Measurements from ENCODE around the gene STOX1.
"Not testable (repeated sequence)": the region's sequence is repeated elsewhere in the genome, so short reads cannot be mapped to it uniquely, and the experiment has no call there.

The STOX1 gene

GRCh38 chr10:68828833-68829232 lies 1.5 kb downstream of the STOX1 start:
- no peak for DNase-seq (ENCODE audit: low spot score)

GRCh38 chr10:68829521-68829920 lies 2.2 kb downstream of the STOX1 start:
- no peak for DNase-seq (ENCODE audit: low spot score)

DNA sequence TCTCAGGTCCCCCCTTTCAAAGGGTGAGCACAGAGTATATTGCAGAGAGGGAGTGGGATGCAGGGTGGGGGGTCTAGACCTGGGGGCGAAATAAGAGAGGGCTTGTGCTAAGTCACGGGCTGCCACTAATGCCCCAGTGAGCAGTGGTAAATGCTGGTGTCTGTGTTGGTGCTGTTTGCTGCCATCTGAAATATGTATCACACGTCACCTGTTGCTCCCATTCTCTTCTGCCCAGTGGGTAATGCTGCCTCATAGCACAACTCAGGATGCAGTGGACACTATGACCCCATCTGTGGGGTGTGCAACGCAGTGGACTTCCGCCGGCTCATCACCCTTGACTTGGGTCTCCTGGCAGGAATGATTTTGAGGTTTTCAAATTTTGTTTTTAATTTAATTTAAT lies 2.6 kb downstream of the STOX1 start:
- DNase-seq (ENCODE audit: low spot score): no peak

DNA sequence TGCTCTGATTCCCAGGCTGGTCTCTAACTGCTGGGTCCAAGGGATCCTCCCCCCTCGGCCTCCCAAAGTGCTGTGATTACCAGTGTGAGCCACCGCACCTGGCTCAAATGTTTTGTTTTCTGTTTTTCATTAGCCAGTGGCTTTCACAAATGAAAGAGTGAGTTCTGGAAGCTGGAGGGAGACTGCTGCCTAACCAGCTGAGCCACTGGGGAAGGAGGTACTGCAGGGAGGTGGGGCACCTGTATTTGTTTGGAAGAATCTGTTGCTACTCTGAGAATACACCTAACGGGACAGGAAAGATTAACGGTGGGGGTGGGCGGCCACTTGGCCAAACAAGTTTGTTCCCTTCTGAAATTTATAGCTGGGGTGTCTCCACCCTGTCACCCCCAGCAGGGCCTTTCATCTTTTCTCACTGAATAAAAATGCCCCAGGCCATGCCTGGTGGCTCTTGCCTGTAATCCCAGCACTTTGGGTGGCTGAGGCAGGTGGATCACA lies 4.7 kb downstream of the STOX1 start:
- no peak for DNase-seq (ENCODE audit: low spot score)

DNA sequence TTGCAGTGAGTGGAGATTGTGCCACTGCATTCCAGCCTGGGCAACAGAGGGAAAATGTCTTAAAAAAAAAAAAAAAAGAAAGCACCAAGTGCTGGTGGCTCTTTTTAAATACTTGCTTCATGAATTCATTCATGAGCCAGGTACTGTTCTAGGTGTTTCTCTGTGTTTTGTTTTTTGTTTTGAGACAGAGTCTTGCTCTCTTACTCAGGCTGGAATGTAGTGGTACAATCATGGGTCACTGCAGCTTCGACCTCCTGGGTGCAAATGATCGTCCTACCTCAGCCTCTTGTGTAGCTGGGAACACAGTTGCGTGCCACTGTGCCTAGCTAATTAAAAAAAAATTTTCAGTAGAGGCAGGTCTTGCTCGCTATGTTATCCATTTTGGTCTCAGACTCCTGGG lies 5.3 kb downstream of the STOX1 start:
- DNase-seq (ENCODE audit: low spot score): no peak

- no peak for DNase-seq (ENCODE audit: low spot score)
These were observed 10.4 kb downstream of the STOX1 start for GRCh38 chr10:68837626-68838322.

DNA sequence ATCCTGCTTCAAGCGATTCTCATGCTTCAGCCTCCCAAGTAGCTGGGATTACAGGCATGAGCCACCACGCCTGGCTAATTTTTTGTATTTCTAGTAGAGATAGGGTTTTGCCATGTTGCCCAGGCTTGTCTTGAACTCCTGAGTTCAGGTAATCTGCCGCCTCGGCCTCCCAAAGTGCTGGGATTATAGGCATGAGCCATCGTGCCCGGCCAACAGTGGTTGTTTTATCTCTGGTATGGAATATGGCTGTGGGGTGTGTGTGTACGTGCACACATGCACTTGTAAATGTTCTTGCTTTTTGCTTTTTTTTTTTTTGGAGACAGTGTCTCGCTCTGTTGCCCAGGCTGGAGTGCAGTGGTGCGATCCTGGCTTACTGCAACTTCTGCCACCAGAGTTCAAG lies 13.3 kb downstream of the STOX1 start:
- DNase-seq (ENCODE audit: low spot score): not testable (repeated sequence)

- DNase-seq (ENCODE audit: low spot score): no peak
These were observed 20.9 kb downstream of the STOX1 start for GRCh38 chr10:68848281-68848680.

DNA sequence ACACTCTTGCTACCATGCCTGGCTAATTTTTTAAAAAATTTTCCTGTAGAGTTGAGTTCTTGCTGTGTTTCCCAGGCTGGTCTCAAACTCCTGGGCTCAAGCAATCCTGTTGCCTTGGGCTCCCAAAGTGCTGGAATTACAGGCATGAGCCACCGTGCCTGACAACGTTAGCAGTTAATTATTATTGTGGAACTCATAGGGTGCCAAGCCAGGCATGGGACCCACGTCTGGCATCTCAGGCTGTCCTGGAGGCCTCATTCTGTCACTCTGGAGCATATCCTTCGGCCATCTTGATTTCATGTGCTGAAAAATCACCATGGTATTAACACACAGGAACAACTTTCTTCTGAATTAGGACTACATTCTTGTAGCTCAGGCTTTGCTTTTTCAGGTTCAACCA lies 21.5 kb downstream of the STOX1 start:
- no peak for DNase-seq (ENCODE audit: low spot score)

- no peak for DNase-seq (ENCODE audit: low spot score)
These were observed 29.0 kb downstream of the STOX1 start for GRCh38 chr10:68856352-68856751.

DNA sequence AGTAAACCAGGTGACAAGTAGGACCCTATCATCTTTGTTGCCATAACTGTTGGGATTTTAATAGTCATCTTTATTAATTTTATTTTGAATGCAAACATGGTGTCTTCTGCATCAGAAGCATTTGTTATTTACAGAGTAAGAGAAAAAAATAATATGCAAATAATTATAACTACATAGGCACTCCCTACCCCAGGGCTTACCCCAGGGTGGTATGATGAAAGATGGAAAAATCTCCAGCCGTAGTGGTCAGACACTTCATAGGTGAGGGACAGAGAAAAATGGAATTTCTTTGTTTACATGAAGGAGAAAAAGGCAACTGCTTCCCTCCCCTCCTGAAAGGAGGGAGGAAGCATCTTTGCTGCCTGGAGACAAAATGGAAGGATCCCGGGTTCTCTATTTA lies 29.7 kb downstream of the STOX1 start:
- no peak for DNase-seq (ENCODE audit: low spot score)

DNA sequence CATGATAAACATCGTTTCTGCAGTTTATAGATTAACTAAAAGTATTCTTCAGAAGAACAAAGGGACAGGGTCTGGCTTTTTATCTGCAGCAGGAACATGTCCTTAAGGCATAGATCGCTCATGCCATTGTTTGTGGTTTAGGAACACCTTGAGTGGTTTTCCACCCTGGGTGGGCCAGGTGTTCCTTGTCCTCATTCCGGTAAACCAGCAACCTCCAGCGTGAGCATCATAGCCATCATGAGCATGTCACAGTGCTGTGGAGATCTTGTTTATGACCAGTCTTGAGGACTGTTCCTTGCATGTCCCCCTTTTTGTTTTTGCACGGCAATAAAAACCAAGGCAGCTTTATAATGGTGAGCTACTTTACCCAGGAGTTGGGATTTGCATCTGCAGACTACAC lies 33.9 kb downstream of the STOX1 start:
- no peak for DNase-seq (ENCODE audit: low spot score)

- DNase-seq (ENCODE audit: low spot score): no peak
These were observed 37.3 kb downstream of the STOX1 start for GRCh38 chr10:68864611-68865010.

GRCh38 chr10:68868173-68868572 lies 40.8 kb downstream of the STOX1 start:
- not testable (repeated sequence) for DNase-seq (ENCODE audit: low spot score)

GRCh38 chr10:68869623-68870022 lies 42.3 kb downstream of the STOX1 start:
- no peak for DNase-seq (ENCODE audit: low spot score)

GRCh38 chr10:68870061-68870460 lies 42.7 kb downstream of the STOX1 start:
- DNase-seq (ENCODE audit: low spot score): no peak

DNA sequence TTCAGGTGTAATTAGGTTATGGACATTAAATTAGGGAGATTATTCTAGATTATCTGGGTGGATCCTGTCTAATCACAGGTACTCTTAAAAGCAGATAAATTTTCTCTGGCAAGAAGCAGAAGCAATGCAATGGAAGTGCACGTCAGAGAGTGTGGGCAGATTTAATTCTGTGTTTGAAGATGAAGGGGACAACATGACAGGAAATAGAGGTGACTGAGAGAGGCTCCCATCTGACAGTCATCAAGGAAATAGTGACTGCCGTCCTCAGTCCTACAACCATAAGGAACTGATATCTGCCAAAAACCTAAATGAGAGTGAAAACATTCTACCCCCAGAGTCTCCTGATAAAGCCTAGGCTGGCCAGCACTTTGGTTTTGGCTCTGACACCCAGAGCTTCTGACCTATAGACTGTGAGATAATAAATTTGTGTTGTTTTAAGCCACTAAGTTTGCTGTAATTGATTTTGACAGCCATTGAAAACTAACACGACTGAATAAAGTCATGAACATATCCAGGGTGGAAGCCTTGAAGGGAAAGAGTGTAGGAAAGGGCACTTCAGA lies 43.3 kb downstream of the STOX1 start:
- DNase-seq (ENCODE audit: low spot score): no peak

GRCh38 chr10:68871105-68871711 lies 43.9 kb downstream of the STOX1 start:
- DNase-seq (ENCODE audit: low spot score): peak; percentile 27

- no peak for DNase-seq (ENCODE audit: low spot score)
These were observed 44.5 kb downstream of the STOX1 start for GRCh38 chr10:68871731-68872342.

GRCh38 chr10:68876246-68877138 lies 49.2 kb downstream of the STOX1 start:
- DNase-seq (ENCODE audit: low spot score): no peak

DNA sequence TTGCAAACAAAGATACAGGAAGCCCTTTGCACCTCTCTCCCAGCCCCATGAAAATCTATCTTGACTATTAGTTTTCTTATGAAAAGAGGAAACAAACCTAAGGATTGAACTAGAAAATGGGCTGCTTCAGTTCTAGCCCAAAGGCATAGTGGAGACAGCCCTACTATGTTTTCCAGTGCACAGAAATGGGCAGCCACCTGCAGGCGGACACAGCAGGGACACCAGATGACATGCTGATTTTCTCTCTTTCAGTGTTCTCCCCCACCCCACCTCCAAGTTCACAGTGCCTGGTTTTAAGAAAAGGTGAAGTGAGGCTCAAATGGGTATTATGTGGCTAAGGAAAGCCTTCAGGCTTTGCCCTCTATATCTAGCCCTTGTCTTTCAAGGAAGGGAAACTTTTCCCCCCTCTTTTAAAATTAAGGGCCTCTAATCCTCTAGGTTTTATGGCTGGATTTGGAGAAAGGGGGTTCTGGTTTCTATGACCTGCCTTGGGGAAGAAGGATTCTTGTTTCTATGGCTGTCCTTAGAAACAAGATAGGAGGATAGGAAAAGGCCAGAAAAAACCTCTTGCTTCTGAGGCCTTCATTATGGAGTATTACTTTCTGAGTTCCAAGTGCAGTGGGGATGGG lies 50.3 kb downstream of the STOX1 start:
- DNase-seq (ENCODE audit: low spot score): no peak

DNA sequence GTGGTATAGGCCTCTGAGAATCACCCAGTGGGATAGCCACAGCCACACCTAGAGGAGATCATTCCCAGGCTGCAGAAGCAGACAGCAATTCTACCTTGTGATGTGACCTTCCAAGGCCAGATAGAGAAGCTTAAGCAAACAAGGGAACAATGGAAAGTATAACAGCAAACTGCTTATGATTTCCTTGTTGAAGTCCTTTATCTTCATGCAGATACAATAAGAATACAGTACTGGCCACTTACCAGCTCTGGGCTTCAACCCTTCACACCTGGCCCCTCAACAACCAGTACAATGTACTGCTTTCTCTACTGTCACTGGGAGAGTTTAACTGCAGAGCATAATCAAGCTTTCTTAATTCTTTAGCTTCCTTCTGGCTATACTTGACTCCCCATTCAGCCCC lies 51.2 kb downstream of the STOX1 start:
- DNase-seq (ENCODE audit: low spot score): no peak

All from AG08395 (cell line).